ENCODE results near the gene METTL8. TPM values are rescaled to one million over a fixed set of nuclear protein-coding genes. Genes with fewer than 3 reads are reported as not detected.

The METTL8 gene
- total RNA-seq, 1 experiment from 2014 or later: 22.4 TPM

GRCh38 chr2:171320731-171321130 is 113.1 kb downstream of the METTL8 start:
- Mint-ChIP-seq H3K36me3 (ENCODE audit: insufficient read depth, unreplicated experiment) (no peaks in the 10 kb centered on the region), H3K9me3 (ENCODE audit: low read depth, unreplicated experiment) (no peaks in the 10 kb centered on the region), H3K4me3 (ENCODE audit: low read depth, unreplicated experiment) (no peak overlapping the region), H3K27me3 (ENCODE audit: unreplicated experiment) (no peaks in the 10 kb centered on the region), H3K4me1 (ENCODE audit: low read depth, unreplicated experiment) (no peaks in the 10 kb centered on the region), H3K27ac (ENCODE audit: unreplicated experiment) (no peak overlapping the region)
- no peak for DNase-seq
- no TSS peak for BruUV-seq (replicated peaks)
- TF ChIP-seq CTCF (IDR thresholded peaks at IDR 0.05; ENCODE audit: unreplicated experiment): no peak
- CTCF ChIA-PET: interaction anchor here (0.5 kb wide), 1 partner anchor 18 kb away, joined by 4 read pairs; no protein-coding TSS in a partner anchor
- intact Hi-C loops (cut with micrococcal nuclease; ENCODE audit: unreplicated experiment): no loop called here

- Mint-ChIP-seq H3K36me3 (ENCODE audit: insufficient read depth, unreplicated experiment) (no peaks in the 10 kb centered on the region), H3K27ac (ENCODE audit: unreplicated experiment) (no peak overlapping the region), H3K4me3 (ENCODE audit: low read depth, unreplicated experiment) (no peak overlapping the region), H3K9me3 (ENCODE audit: low read depth, unreplicated experiment) (no peaks in the 10 kb centered on the region), H3K27me3 (ENCODE audit: unreplicated experiment) (no peaks in the 10 kb centered on the region), H3K4me1 (ENCODE audit: low read depth, unreplicated experiment) (no peaks in the 10 kb centered on the region)
- no TSS peak for BruUV-seq (replicated peaks)
- intact Hi-C loops (cut with micrococcal nuclease; ENCODE audit: unreplicated experiment): no loop called here
- no peak for DNase-seq
- CTCF ChIA-PET: no interaction called here
- no peak for TF ChIP-seq CTCF (IDR thresholded peaks at IDR 0.05; ENCODE audit: unreplicated experiment)
Observed at GRCh38 chr2:171320208-171320621, 113.6 kb downstream of the METTL8 start.

- no TSS peak for BruUV-seq (replicated peaks)
- H3K4me1 Mint-ChIP-seq (ENCODE audit: low read depth, unreplicated experiment): no peaks in the 10 kb centered on the region
- CTCF ChIA-PET: no interaction called here
- intact Hi-C loops (cut with micrococcal nuclease; ENCODE audit: unreplicated experiment): no loop called here
- H3K4me3 Mint-ChIP-seq (ENCODE audit: low read depth, unreplicated experiment): no peak overlapping the region
- no peak overlapping the region for H3K27ac Mint-ChIP-seq (ENCODE audit: unreplicated experiment)
- TF ChIP-seq CTCF (IDR thresholded peaks at IDR 0.05; ENCODE audit: unreplicated experiment): no peak
- no peaks in the 10 kb centered on the region for H3K9me3 Mint-ChIP-seq (ENCODE audit: low read depth, unreplicated experiment)
- no peak for DNase-seq
- H3K27me3 Mint-ChIP-seq (ENCODE audit: unreplicated experiment): no peaks in the 10 kb centered on the region
- no peaks in the 10 kb centered on the region for H3K36me3 Mint-ChIP-seq (ENCODE audit: insufficient read depth, unreplicated experiment)
Observed at GRCh38 chr2:171319164-171319810, 114.5 kb downstream of the METTL8 start.

- no peaks in the 10 kb centered on the region for H3K36me3 Mint-ChIP-seq (ENCODE audit: insufficient read depth, unreplicated experiment)
- H3K27ac Mint-ChIP-seq (ENCODE audit: unreplicated experiment): no peak overlapping the region
- DNase-seq: no peak
- BruUV-seq (replicated peaks): no TSS peak
- no peak overlapping the region for H3K4me3 Mint-ChIP-seq (ENCODE audit: low read depth, unreplicated experiment)
- no peak for TF ChIP-seq CTCF (IDR thresholded peaks at IDR 0.05; ENCODE audit: unreplicated experiment)
- CTCF ChIA-PET: no interaction called here
- H3K4me1 Mint-ChIP-seq (ENCODE audit: low read depth, unreplicated experiment): no peaks in the 10 kb centered on the region
- intact Hi-C loops (cut with micrococcal nuclease; ENCODE audit: unreplicated experiment): no loop called here
- H3K27me3 Mint-ChIP-seq (ENCODE audit: unreplicated experiment): no peaks in the 10 kb centered on the region
- no peaks in the 10 kb centered on the region for H3K9me3 Mint-ChIP-seq (ENCODE audit: low read depth, unreplicated experiment)
Observed at GRCh38 chr2:171318463-171318934, 115.3 kb downstream of the METTL8 start.
